Measurements from ENCODE around the gene TSPAN2. TPM values are rescaled to one million over a fixed set of nuclear protein-coding genes. Genes with fewer than 3 reads are reported as not detected.

TSPAN2 gene
- total and polyA plus RNA-seq, 9 of the 15 experiments (the other 6 are each of a cell fraction or from before 2014, with no cell fraction given): not detected

DNA sequence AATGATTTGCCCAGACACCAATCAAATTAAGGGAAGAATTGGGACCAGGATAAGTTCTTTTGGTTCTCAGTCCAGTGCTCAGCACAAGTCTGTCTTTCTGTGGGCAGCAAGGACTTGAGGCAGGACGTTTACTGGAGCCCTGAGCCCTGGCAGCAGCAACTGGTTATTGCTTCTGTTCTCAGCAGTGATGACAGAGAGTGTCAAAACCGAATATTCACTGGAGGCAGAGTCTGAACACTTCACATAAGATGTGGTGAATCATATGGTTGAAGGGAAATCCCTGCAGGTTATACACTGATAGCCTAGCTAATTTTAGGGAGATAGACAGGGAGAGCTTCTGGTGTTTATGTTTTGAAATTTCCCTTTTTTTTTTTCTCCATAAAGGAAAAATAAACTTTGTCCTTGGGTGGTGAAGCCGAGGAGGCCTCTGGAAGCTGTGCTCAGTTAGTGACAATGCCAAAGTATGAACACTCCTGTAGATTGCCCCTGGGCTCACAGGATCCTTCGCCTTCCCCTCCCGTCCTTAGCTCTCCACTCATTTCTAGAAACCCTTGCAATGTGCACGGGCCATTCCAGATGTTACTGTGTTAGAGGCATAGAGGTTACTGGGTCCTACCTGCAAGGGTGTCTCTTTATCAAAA is 26.3 kb upstream of the TSPAN2 start:
- H3K9me1 ChIP-seq (ENCODE audit: control insufficient read depth, insufficient read depth, low read length): no peaks in the 10 kb centered on the region
- H3K4me3 ChIP-seq: no peak overlapping the region
- WGBS (ENCODE audit: insufficient coverage, low coverage, missing lambda C conversion rate): 0% methylated on average over 6 of the region's 6 CpGs
- intact Hi-C loops (cut with micrococcal nuclease) (no loop called here), in situ Hi-C loops (cut with MboI) (no loop called here)
- no peaks in the 10 kb centered on the region for H3K79me2 ChIP-seq (ENCODE audit: control insufficient read depth, insufficient read depth, low read length)
- no peak for ATAC-seq
- H3K36me3 ChIP-seq (ENCODE audit: control insufficient read depth, insufficient read depth, low read length): no peaks in the 10 kb centered on the region
- H3K4me1 ChIP-seq (replicated peaks in 1 of 2; ENCODE audit: control insufficient read depth in 2 of 2, insufficient read depth in 2 of 2, low read length in 2 of 2): no peaks in the 10 kb centered on the region
- ChIA-PET CTCF (ENCODE audit: low intra/inter-chr PET ratio) (no interaction called here), POLR2A (interaction anchor here (0.6 kb wide), 1 partner anchor 1139 kb away, joined by 3 read pairs; no protein-coding TSS in a partner anchor)
- no peak for DNase-seq (ENCODE audit: extremely low read depth in 1 of 4, low spot score in 3 of 4)
- H4K20me1 ChIP-seq (replicated peaks; ENCODE audit: control insufficient read depth, insufficient read depth, low read length): no peaks in the 10 kb centered on the region; the same call in 1 of the 2 replicates
- no peak for FAIRE-seq
- H2AFZ ChIP-seq (ENCODE audit: low read depth, low read length): no peak overlapping the region
- H3K4me2 ChIP-seq (ENCODE audit: insufficient read depth, low read length): no peak overlapping the region
- no peak overlapping the region for H3K9ac ChIP-seq (ENCODE audit: insufficient read depth in 1 of 2, low read depth in 2 of 2, low read length in 2 of 2)
- TF ChIP-seq PYGO2 (tag; IDR thresholded peaks at IDR 0.05) (no peak), EWSR1 (IDR thresholded peaks at IDR 0.05; ENCODE audit: borderline replicate concordance, low read depth, partially characterized antibody) (no peak), SNRNP70 (optimal IDR thresholded peaks at IDR 0.05; ENCODE audit: low read depth, low read length) (no peak), ESRRA (IDR thresholded peaks at IDR 0.05; ENCODE audit: borderline replicate concordance, low read depth) (no peak), ZEB2 (IDR thresholded peaks at IDR 0.05) (no peak), ZBTB7A (IDR thresholded peaks at IDR 0.05; ENCODE audit: borderline replicate concordance, control insufficient read depth, low read depth, low read length) (no peak), RBM15 (IDR thresholded peaks at IDR 0.05; ENCODE audit: insufficient read depth, low read length) (no peak), GABPA (tag; conservative IDR thresholded peaks at IDR 0.05; ENCODE audit: low read depth) (no peak), EZH2 (IDR thresholded peaks at IDR 0.05; ENCODE audit: borderline replicate concordance, low read depth, low read length) (no peak), RCOR1 (IDR thresholded peaks at IDR 0.05; ENCODE audit: borderline replicate concordance in 1 of 2, low read depth in 2 of 2, low read length in 2 of 2) (no peak), PHF8 (IDR thresholded peaks at IDR 0.05; ENCODE audit: borderline replicate concordance, low read length) (no peak), ZNF174 (CRISPR knock-in tag; IDR thresholded peaks at IDR 0.05) (no peak), COPS2 (conservative IDR thresholded peaks at IDR 0.05) (no peak), FOSL1 (tag; conservative IDR thresholded peaks at IDR 0.05) (no peak), CTBP1 (IDR thresholded peaks at IDR 0.05; ENCODE audit: borderline replicate concordance) (no peak), NR2F6 (CRISPR knock-in tag; IDR thresholded peaks at IDR 0.05) (no peak)
- TF ChIP-seq, protein P1, sequence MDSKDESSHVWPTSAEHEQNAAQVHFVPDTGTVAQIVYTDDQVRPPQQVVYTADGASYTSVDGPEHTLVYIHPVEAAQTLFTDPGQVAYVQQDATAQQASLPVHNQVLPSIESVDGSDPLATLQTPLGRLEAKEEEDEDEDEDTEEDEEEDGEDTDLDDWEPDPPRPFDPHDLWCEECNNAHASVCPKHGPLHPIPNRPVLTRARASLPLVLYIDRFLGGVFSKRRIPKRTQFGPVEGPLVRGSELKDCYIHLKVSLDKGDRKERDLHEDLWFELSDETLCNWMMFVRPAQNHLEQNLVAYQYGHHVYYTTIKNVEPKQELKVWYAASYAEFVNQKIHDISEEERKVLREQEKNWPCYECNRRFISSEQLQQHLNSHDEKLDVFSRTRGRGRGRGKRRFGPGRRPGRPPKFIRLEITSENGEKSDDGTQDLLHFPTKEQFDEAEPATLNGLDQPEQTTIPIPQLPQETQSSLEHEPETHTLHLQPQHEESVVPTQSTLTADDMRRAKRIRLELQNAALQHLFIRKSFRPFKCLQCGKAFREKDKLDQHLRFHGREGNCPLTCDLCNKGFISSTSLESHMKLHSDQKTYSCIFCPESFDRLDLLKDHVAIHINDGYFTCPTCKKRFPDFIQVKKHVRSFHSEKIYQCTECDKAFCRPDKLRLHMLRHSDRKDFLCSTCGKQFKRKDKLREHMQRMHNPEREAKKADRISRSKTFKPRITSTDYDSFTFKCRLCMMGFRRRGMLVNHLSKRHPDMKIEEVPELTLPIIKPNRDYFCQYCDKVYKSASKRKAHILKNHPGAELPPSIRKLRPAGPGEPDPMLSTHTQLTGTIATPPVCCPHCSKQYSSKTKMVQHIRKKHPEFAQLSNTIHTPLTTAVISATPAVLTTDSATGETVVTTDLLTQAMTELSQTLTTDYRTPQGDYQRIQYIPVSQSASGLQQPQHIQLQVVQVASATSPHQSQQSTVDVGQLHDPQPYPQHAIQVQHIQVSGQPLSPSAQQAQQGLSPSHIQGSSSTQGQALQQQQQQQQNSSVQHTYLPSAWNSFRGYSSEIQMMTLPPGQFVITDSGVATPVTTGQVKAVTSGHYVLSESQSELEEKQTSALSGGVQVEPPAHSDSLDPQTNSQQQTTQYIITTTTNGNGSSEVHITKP (IDR thresholded peaks at IDR 0.05; ENCODE audit: partially characterized antibody): no peak
- no peaks in the 10 kb centered on the region for H3K9me3 ChIP-seq (replicated peaks; ENCODE audit: control insufficient read depth, insufficient read depth, low read depth, low read length)
- no TSS peak for BruUV-seq (replicated peaks)
- peaks cover 0 to 27% of the 10 kb centered on the region in 2 experiments; a peak in 4 of 5 replicates for H3K27me3 ChIP-seq (ENCODE audit: control insufficient read depth in 2 of 2, insufficient read depth in 2 of 2, low read length in 2 of 2)
- H3K27ac ChIP-seq (ENCODE audit: extremely low read depth, low read depth, low read length): no peak overlapping the region

Measured in K562 (cell line).